ENCODE data around the gene SOS2.

The SOS2 gene

GRCh38 chr14:50260072-50260471 is 28.7 kb upstream of the SOS2 start (continued):
- no peak for TF ChIP-seq SNAI2 (CRISPR knock-in tag; IDR thresholded peaks at IDR 0.05)
- no peak for TF ChIP-seq TOX (CRISPR knock-in tag; IDR thresholded peaks at IDR 0.05; ENCODE audit: borderline replicate concordance)
- no peak for TF ChIP-seq OSR1 (CRISPR knock-in tag; IDR thresholded peaks at IDR 0.05)
- TF ChIP-seq ISL1 (CRISPR knock-in tag; IDR thresholded peaks at IDR 0.05), result no peak
- no peak for TF ChIP-seq CSRNP3 (CRISPR knock-in tag; IDR thresholded peaks at IDR 0.05)
- no peak for TF ChIP-seq ARNTL (CRISPR knock-in tag; IDR thresholded peaks at IDR 0.05; ENCODE audit: borderline replicate concordance, low read depth)

- TF ChIP-seq BACH2 (CRISPR knock-in tag; IDR thresholded peaks at IDR 0.05; ENCODE audit: borderline replicate concordance) (no peak), ARNTL (CRISPR knock-in tag; IDR thresholded peaks at IDR 0.05; ENCODE audit: borderline replicate concordance, low read depth) (no peak), OSR1 (CRISPR knock-in tag; IDR thresholded peaks at IDR 0.05) (no peak), CSRNP3 (CRISPR knock-in tag; IDR thresholded peaks at IDR 0.05) (no peak), ZNF565 (CRISPR knock-in tag; conservative IDR thresholded peaks at IDR 0.05; ENCODE audit: low read depth) (no peak), POU6F1 (CRISPR knock-in tag; IDR thresholded peaks at IDR 0.05; ENCODE audit: borderline replicate concordance, low read depth) (no peak), TOX (CRISPR knock-in tag; IDR thresholded peaks at IDR 0.05; ENCODE audit: borderline replicate concordance) (no peak), GLIS3 (CRISPR knock-in tag; IDR thresholded peaks at IDR 0.05) (no peak), ISL1 (CRISPR knock-in tag; IDR thresholded peaks at IDR 0.05) (no peak), SNAI2 (CRISPR knock-in tag; IDR thresholded peaks at IDR 0.05) (no peak), TSHZ2 (CRISPR knock-in tag; IDR thresholded peaks at IDR 0.05) (no peak)
- ATAC-seq, result no peak
Measured at GRCh38 chr14:50257732-50258131, 26.4 kb upstream of the SOS2 start.

- TF ChIP-seq CSRNP3 (CRISPR knock-in tag; IDR thresholded peaks at IDR 0.05) (no peak), ZNF565 (CRISPR knock-in tag; conservative IDR thresholded peaks at IDR 0.05; ENCODE audit: low read depth) (no peak), BACH2 (CRISPR knock-in tag; IDR thresholded peaks at IDR 0.05; ENCODE audit: borderline replicate concordance) (no peak), GLIS3 (CRISPR knock-in tag; IDR thresholded peaks at IDR 0.05) (no peak)
- ATAC-seq, result no peak
Measured at GRCh38 chr14:50254248-50254647, 22.9 kb upstream of the SOS2 start.

- ATAC-seq, result no peak
- TF ChIP-seq TOX (CRISPR knock-in tag; IDR thresholded peaks at IDR 0.05; ENCODE audit: borderline replicate concordance) (no peak), ZFP3 (CRISPR knock-in tag; IDR thresholded peaks at IDR 0.05) (no peak), CSRNP3 (CRISPR knock-in tag; IDR thresholded peaks at IDR 0.05) (no peak), POU6F1 (CRISPR knock-in tag; IDR thresholded peaks at IDR 0.05; ENCODE audit: borderline replicate concordance, low read depth) (no peak), CSDC2 (CRISPR knock-in tag; IDR thresholded peaks at IDR 0.05) (no peak), GLIS3 (CRISPR knock-in tag; IDR thresholded peaks at IDR 0.05) (no peak), PPARA (CRISPR knock-in tag; IDR thresholded peaks at IDR 0.05; ENCODE audit: borderline replicate concordance) (no peak), ISL1 (CRISPR knock-in tag; IDR thresholded peaks at IDR 0.05) (no peak), SNAI2 (CRISPR knock-in tag; IDR thresholded peaks at IDR 0.05) (no peak), OSR1 (CRISPR knock-in tag; IDR thresholded peaks at IDR 0.05) (no peak), TCF4 (CRISPR knock-in tag; IDR thresholded peaks at IDR 0.05; ENCODE audit: borderline replicate concordance) (no peak), ZC3H10 (CRISPR knock-in tag; IDR thresholded peaks at IDR 0.05) (no peak), TSHZ2 (CRISPR knock-in tag; IDR thresholded peaks at IDR 0.05) (no peak), BACH2 (CRISPR knock-in tag; IDR thresholded peaks at IDR 0.05; ENCODE audit: borderline replicate concordance) (no peak)
Measured at GRCh38 chr14:50249136-50249775, 17.9 kb upstream of the SOS2 start.
